ENCODE results near the gene RUSF1. TPM values are rescaled to one million over a fixed set of nuclear protein-coding genes. Genes with fewer than 3 reads are reported as not detected.

RUSF1 gene
- total and polyA plus RNA-seq, 2 donors (not counting 1 experiment from before 2014, with no cell fraction given) = 23.1 to 41.8 TPM

DNA sequence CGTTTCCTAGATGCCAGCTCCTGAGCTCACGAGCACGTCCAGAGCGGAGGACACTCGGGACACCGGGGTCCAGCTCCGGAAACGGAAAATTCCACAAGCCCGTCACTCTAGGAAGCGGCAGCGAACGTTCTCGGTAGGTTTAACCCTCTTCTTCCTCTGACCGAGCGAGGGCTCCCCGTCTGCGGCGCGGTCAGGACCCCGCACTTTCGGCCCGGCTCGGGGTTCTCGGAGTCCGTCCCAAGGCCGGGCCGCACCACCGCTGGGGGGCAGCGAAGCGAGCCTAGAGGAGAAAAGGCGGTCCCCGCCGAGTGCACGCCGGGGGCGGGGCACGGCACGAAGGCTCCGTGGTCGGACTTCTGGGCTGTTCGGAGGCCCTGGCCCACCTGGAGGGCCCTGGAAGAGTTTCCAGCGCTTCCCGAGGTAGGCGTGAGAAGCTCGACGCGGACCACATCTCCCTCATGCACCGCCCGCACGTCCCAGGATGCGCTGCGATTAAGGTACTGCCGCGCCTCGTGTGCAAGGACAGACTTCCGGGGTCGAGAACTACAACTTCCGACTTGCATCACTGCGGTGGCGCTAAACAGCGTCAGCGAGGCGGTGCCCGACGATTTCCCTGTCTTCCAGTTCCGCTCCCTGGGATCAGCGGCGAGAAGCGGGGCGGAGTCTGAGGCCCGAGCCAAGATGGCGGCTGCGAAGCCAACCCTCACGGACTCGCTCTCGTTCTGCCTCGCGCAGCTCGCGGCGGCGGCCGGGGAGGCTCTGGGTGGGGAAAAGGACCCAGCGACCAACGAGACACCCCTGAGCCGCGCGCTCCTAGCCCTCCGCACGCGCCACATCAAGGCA, 49.1 kb downstream of the RUSF1 start, which contains the start of gene ARMC5:
Gene ARMC5, plus strand, starts transcription at position 658 of the 843 bp plus-strand sequence. Its CDS starts 24 bp downstream, at position 682.
- H3K79me2 ChIP-seq (ENCODE audit: control insufficient read depth, insufficient read depth, low read length) = peaks cover 35% of the 10 kb centered on the region
- no peaks in the 10 kb centered on the region for H3K9me3 ChIP-seq (ENCODE audit: control insufficient read depth, insufficient read depth, low read depth, low read length)
- H4K20me1 ChIP-seq (ENCODE audit: control insufficient read depth, extremely low read depth, insufficient read depth, low read length) = no peaks in the 10 kb centered on the region
- peaks cover 10% of the 10 kb centered on the region for H3K4me1 ChIP-seq (ENCODE audit: control insufficient read depth, extremely low read depth, insufficient read depth, low read length)
- peak within 1 kb of the TSS; percentile 96 for H3K4me2 ChIP-seq (ENCODE audit: extremely low read depth, insufficient read depth, low read length)
- peak within 1 kb of the TSS; percentile 100 for H3K27ac ChIP-seq (ENCODE audit: insufficient read depth, low read length)
- H3K36me3 ChIP-seq (ENCODE audit: control insufficient read depth, insufficient read depth, low read length) = peaks cover 7% of the 10 kb centered on the region
- H3K27me3 ChIP-seq (ENCODE audit: control insufficient read depth, insufficient read depth, low read length) = no peaks in the 10 kb centered on the region
- H3K9ac ChIP-seq (ENCODE audit: insufficient read depth, low read length) = peak within 1 kb of the TSS; percentile 100
- peak within 1 kb of the TSS; percentile 86 to 92 (median 88) for H3K4me3 ChIP-seq (replicated peaks in 1 of 4; ENCODE audit: control extremely low read depth in 1 of 4, insufficient read depth in 1 of 4, low read depth in 3 of 4, low read length in 4 of 4)
- TF ChIP-seq CTCF (conservative IDR thresholded peaks at IDR 0.05 in 1 of 2, IDR thresholded peaks at IDR 0.05 in 1 of 2; ENCODE audit: low read depth in 1 of 2, low read length in 2 of 2) = peak; percentile 50 to 51
- no peak for TF ChIP-seq EZH2 (IDR thresholded peaks at IDR 0.05; ENCODE audit: low read length, missing control alignments)
- DNase-seq (ENCODE audit: low read depth in 2 of 2) = peak; percentile 98
- H2AFZ ChIP-seq (ENCODE audit: low read length) = peak within 1 kb of the TSS; percentile 87

- Histone ChIP-seq H3K27ac (ENCODE audit: insufficient read depth, low read length) (peak overlapping the region; percentile 100), H3K27me3 (ENCODE audit: control insufficient read depth, insufficient read depth, low read length) (no peaks in the 10 kb centered on the region), H3K4me1 (ENCODE audit: control insufficient read depth, extremely low read depth, insufficient read depth, low read length) (peaks cover 17% of the 10 kb centered on the region), H3K9ac (ENCODE audit: insufficient read depth, low read length) (peak overlapping the region; percentile 100), H3K9me3 (ENCODE audit: control insufficient read depth, insufficient read depth, low read depth, low read length) (no peaks in the 10 kb centered on the region), H3K36me3 (ENCODE audit: control insufficient read depth, insufficient read depth, low read length) (peaks cover 7% of the 10 kb centered on the region), H3K4me2 (ENCODE audit: extremely low read depth, insufficient read depth, low read length) (peak overlapping the region; percentile 96), H2AFZ (ENCODE audit: low read length) (no peak overlapping the region), H3K4me3 (replicated peaks in 1 of 4; ENCODE audit: control extremely low read depth in 1 of 4, insufficient read depth in 1 of 4, low read depth in 3 of 4, low read length in 4 of 4) (peak overlapping the region; percentile 86 to 92 (median 88)), H4K20me1 (ENCODE audit: control insufficient read depth, extremely low read depth, insufficient read depth, low read length) (no peaks in the 10 kb centered on the region), H3K79me2 (ENCODE audit: control insufficient read depth, insufficient read depth, low read length) (peaks cover 37% of the 10 kb centered on the region)
- no peak for TF ChIP-seq CTCF (conservative IDR thresholded peaks at IDR 0.05 in 1 of 2, IDR thresholded peaks at IDR 0.05 in 1 of 2; ENCODE audit: low read depth in 1 of 2, low read length in 2 of 2)
- TF ChIP-seq EZH2 (IDR thresholded peaks at IDR 0.05; ENCODE audit: low read length, missing control alignments) = no peak
- DNase-seq (ENCODE audit: low read depth in 2 of 2) = peak in 1 of 2 donors; percentile 60
Measured at GRCh38 chr16:31458073-31458843, 49.9 kb downstream of the RUSF1 start.

GRCh38 chr16:31456988-31457360, 51.2 kb downstream of the RUSF1 start:
- Histone ChIP-seq H3K36me3 (ENCODE audit: control insufficient read depth, insufficient read depth, low read length) (peaks cover 4% of the 10 kb centered on the region), H3K79me2 (ENCODE audit: control insufficient read depth, insufficient read depth, low read length) (peaks cover 37% of the 10 kb centered on the region), H3K27me3 (ENCODE audit: control insufficient read depth, insufficient read depth, low read length) (no peaks in the 10 kb centered on the region), H3K9ac (ENCODE audit: insufficient read depth, low read length) (no peak overlapping the region), H3K4me1 (ENCODE audit: control insufficient read depth, extremely low read depth, insufficient read depth, low read length) (peaks cover 26% of the 10 kb centered on the region), H3K4me2 (ENCODE audit: extremely low read depth, insufficient read depth, low read length) (peak overlapping the region; percentile 96), H3K4me3 (replicated peaks in 1 of 4; ENCODE audit: control extremely low read depth in 1 of 4, insufficient read depth in 1 of 4, low read depth in 3 of 4, low read length in 4 of 4) (peak overlapping the region in 1 of 4 experiments; percentile 89), H3K27ac (ENCODE audit: insufficient read depth, low read length) (no peak overlapping the region), H3K9me3 (ENCODE audit: control insufficient read depth, insufficient read depth, low read depth, low read length) (no peaks in the 10 kb centered on the region), H4K20me1 (ENCODE audit: control insufficient read depth, extremely low read depth, insufficient read depth, low read length) (no peaks in the 10 kb centered on the region), H2AFZ (ENCODE audit: low read length) (no peak overlapping the region)
- TF ChIP-seq EZH2 (IDR thresholded peaks at IDR 0.05; ENCODE audit: low read length, missing control alignments) (no peak), CTCF (conservative IDR thresholded peaks at IDR 0.05 in 1 of 2, IDR thresholded peaks at IDR 0.05 in 1 of 2; ENCODE audit: low read depth in 1 of 2, low read length in 2 of 2) (no peak)
- DNase-seq (ENCODE audit: low read depth in 2 of 2) = no peak
